22Rv1 (cell line): ENCODE results near the gene SUFU.

ENCODE experiments used
- CTCF ChIP-seq: fragments of 450-650 bp; IDR thresholded peaks from 2 replicates; pipeline ENCODE4 v1.5.1; 2017; ENCODE audit warnings: mild to moderate bottlenecking
- ZFX ChIP-seq: fragments of 450-650 bp; IDR thresholded peaks from 2 replicates; pipeline ENCODE4 v1.6.1; 2017; ENCODE audit warnings: antibody characterized with exemption, borderline replicate concordance

DNA sequence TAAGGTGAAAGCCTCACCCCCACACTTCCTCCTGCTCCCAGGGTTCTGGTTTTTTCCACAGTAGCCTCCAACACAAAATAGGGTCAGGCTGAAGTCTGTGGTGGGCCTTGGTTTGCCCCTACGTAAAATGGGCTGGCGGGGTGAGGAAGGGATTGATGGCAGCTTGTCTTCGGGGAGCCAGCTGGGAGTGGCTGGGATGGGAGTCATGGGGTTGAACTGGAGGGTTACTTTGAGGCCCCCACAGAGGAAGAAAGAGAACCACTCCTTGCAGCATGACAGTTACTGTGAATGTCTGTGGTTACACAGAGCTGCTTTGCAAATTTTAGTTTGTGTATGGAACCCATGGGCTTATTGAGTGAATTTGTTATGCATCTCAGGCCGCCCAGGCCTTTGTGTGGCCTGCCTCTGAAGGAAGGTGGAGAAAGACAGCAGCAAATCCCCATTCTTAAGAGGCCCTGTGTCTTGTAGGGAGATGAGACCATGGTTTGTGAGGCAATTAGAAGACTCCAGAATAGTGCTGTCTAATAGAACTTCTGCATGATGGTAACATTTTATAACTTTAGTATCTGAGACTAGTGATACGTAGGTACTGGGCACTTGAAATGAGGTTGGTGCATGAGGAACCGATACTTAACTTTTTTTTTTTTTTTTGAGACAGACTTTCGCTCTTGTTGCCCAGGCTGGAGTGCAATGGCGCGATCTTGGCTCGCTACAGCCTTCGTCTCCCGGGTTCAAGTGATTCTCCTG lies 148.6 kb downstream of the SUFU start:
- TF ChIP-seq CTCF = no peak
- TF ChIP-seq ZFX = no peak
